OCI-LY7 (cell line): Measurements from ENCODE around the gene CHPT1. TPM values are rescaled to one million over a fixed set of nuclear protein-coding genes. Genes with fewer than 3 reads are reported as not detected.
"Not testable (repeated sequence)": the region's sequence is repeated elsewhere in the genome, so short reads cannot be mapped to it uniquely, and the experiment has no call there.

ENCODE experiments used
- BruUV-seq: library from RNA; stranded (reverse); fragments of 400-500 nt; replicated peaks from 2 replicates; lab custom pipeline; 2021; lab: Mats Ljungman, UMichigan
- CTCF ChIA-PET: fragments of 300-600 bp; sonication (Branson Sonifier 250); formaldehyde crosslinking; loops from one replicate; lab custom pipeline; 2022; ENCODE audit warnings: antibody characterized with exemption; ENCODE audit not compliant: unreplicated experiment; lab: Charles Lee
- POLR2A ChIA-PET: fragments of 300-600 bp; sonication (Branson Sonifier 250); formaldehyde crosslinking; loops from one replicate; lab custom pipeline; 2022; ENCODE audit warnings: antibody characterized with exemption; lab: Charles Lee
- DNase-seq: peaks from one replicate; pipeline ENCODE4 v3.0.0-alpha.2; 2015; ENCODE audit warnings: low spot score
- H2AFZ ChIP-seq: fragments of 200-600 bp; sonication (generic), shearing (Covaris generic); 2 replicates; pipeline ENCODE4 v1.6.1; 2014; ENCODE audit warnings: mild to moderate bottlenecking, antibody characterized with exemption, low read length, moderate library complexity
- H3K27ac ChIP-seq: fragments of 200-600 bp; sonication (generic); 2 replicates; pipeline ENCODE4 v1.5.1; 2014; ENCODE audit warnings: mixed run types, low read depth, mild to moderate bottlenecking, moderate library complexity, low read length, inconsistent platforms; ENCODE audit not compliant: poor library complexity, severe bottlenecking
- H3K36me3 ChIP-seq: fragments of 200-600 bp; sonication (generic); 2 replicates; pipeline ENCODE4 v1.6.1; 2014; ENCODE audit warnings: mild to moderate bottlenecking, antibody characterized with exemption, low read length, moderate library complexity, mixed read lengths; ENCODE audit not compliant: insufficient read depth
- H3K4me1 ChIP-seq: fragments of 200-600 bp; sonication (generic); 2 replicates; pipeline ENCODE4 v1.5.1; 2014; ENCODE audit warnings: mild to moderate bottlenecking, low read length; ENCODE audit not compliant: insufficient read depth, poor library complexity, severe bottlenecking
- H3K4me2 ChIP-seq: fragments of 200-600 bp; sonication (generic); 2 replicates; pipeline ENCODE4 v1.6.1; 2014; ENCODE audit warnings: mild to moderate bottlenecking, low read length
- H3K4me3 ChIP-seq: fragments of 200-600 bp; sonication (generic); 2 replicates; pipeline ENCODE4 v1.5.1; 2014; ENCODE audit warnings: mild to moderate bottlenecking, low read depth, low read length; ENCODE audit not compliant: poor library complexity, severe bottlenecking
- H3K79me2 ChIP-seq: fragments of 200-600 bp; sonication (generic); 2 replicates; pipeline ENCODE4 v1.6.1; 2016; ENCODE audit warnings: low read depth, mild to moderate bottlenecking, low read length, moderate library complexity, mixed read lengths; ENCODE audit not compliant: insufficient read depth
- H3K9me2 ChIP-seq: fragments of 200-600 bp; sonication (generic); 2 replicates; pipeline ENCODE4 v1.6.1; 2016; ENCODE audit warnings: mild to moderate bottlenecking, low read length, mixed read lengths; ENCODE audit not compliant: insufficient read depth
- H3K9me3 ChIP-seq: fragments of 200-600 bp; sonication (generic); 2 replicates; pipeline ENCODE4 v1.6.1; 2014; ENCODE audit warnings: mild to moderate bottlenecking, mixed run types, low read length, mixed read lengths
- H4K20me1 ChIP-seq: fragments of 200-600 bp; sonication (generic); 2 replicates; pipeline ENCODE4 v1.6.1; 2014; ENCODE audit warnings: mild to moderate bottlenecking, antibody characterized with exemption, low read length, moderate library complexity, mixed read lengths; ENCODE audit not compliant: insufficient read depth
- EZH2phosphoT487 ChIP-seq: fragments of 200-600 bp; sonication (generic); IDR thresholded peaks from 2 replicates; pipeline ENCODE4 v1.6.1; 2018; ENCODE audit warnings: low read depth, borderline replicate concordance, mild to moderate bottlenecking, mixed run types, antibody characterized with exemption, low read length, moderate library complexity, mixed read lengths
- intact Hi-C: fragments of 100-400 bp; cut with micrococcal nuclease; formaldehyde crosslinking; loops from one replicate; pipeline ENCODE4 v1.10.0; 2022; ENCODE audit not compliant: unreplicated experiment
- total RNA-seq, 2 experiments: library from RNA; depleted of rRNA in 1 of 2; stranded (reverse); fragments of >200 nt in 1 of 2; shearing (Covaris generic) in 1 of 2; gene quantifications; 2 replicates each; pipeline ENCODE4 v1.2.3, GENCODE V29; 2014 to 2022
- TF ChIP-seq, protein P1 (sequence below): fragments of 200-600 bp; sonication (generic); conservative IDR thresholded peaks from 2 replicates; pipeline ENCODE4 v1.5.1; 2014; ENCODE audit warnings: mild to moderate bottlenecking, antibody characterized with exemption, low read length, moderate library complexity, mixed read lengths

The CHPT1 gene
- total RNA-seq, 2 experiments from 2014 or later = 44.3 to 56.6 TPM

DNA sequence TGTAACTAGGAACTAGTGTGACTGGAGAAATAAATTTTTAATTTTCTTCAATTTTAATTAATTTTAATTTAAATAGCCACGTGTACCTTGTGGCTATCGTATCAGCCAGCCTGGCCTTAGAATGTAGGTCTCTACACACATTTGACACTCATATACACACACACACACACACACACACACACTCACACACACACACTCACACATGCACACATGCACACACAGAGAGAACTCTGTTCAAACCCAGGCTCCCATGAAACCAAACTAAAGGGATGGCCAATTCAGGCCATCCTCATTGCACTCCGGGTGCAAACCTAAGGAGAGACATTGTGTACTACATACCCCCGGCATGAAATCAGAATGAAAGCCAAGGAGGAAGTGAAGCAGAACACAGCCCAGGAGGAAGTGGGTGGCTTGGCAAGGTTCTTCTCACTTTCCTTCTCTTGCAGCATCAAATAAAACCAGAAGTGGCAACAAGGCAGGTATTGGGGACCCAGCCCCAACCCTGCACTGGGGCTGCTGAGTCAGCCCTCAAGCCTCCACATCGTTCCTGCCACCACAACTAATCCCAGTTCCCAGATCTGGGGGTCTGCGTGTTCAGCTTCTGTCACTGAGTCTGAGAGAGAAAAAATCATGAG is 26.2 kb upstream of the CHPT1 start:
- TF ChIP-seq EZH2phosphoT487 = no peak
- ChIA-PET CTCF (interaction anchor here (0.8 kb wide), 1 partner anchor 73 kb away, joined by 3 read pairs; no protein-coding TSS in a partner anchor), POLR2A (no interaction called here)
- Histone ChIP-seq H3K4me3 (peak overlapping the region; percentile 28), H4K20me1 (no peaks in the 10 kb centered on the region), H3K9me3 (no peaks in the 10 kb centered on the region), H3K36me3 (no peaks in the 10 kb centered on the region), H3K9me2 (no peaks in the 10 kb centered on the region), H3K4me2 (peak overlapping the region; percentile 65), H2AFZ (peak overlapping the region; percentile 99), H3K27ac (peak overlapping the region; percentile 40), H3K4me1 (peaks cover 25% of the 10 kb centered on the region), H3K79me2 (no peaks in the 10 kb centered on the region)
- intact Hi-C loops = loop anchor here (2.0 to 10.0 kb wide), 3 partner anchors 26 to 256 kb away; partner anchors contain the start of gene CHPT1
- DNase-seq = peak; percentile 79
- BruUV-seq = no TSS peak

DNA sequence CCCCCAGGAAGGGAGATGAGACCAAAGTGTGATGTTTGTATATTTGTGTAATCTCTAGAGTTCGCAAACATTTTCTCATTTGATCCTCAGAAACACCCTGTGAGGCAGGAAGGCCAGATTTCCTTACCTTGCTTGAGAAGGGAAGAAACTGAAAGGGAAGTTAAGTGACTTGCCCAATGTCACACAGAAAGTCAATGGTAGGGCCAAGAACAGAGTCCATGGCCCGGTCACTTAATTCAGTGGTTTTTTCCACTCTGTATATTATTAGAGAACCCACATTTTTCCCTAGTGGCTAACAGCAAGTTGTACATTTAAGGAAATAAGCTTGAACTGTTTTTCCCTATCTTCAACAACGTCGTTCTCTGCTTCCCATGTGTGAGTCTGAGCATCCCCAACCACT is 25.6 kb upstream of the CHPT1 start:
- no peak for TF ChIP-seq EZH2phosphoT487
- TF ChIP-seq, protein P1, sequence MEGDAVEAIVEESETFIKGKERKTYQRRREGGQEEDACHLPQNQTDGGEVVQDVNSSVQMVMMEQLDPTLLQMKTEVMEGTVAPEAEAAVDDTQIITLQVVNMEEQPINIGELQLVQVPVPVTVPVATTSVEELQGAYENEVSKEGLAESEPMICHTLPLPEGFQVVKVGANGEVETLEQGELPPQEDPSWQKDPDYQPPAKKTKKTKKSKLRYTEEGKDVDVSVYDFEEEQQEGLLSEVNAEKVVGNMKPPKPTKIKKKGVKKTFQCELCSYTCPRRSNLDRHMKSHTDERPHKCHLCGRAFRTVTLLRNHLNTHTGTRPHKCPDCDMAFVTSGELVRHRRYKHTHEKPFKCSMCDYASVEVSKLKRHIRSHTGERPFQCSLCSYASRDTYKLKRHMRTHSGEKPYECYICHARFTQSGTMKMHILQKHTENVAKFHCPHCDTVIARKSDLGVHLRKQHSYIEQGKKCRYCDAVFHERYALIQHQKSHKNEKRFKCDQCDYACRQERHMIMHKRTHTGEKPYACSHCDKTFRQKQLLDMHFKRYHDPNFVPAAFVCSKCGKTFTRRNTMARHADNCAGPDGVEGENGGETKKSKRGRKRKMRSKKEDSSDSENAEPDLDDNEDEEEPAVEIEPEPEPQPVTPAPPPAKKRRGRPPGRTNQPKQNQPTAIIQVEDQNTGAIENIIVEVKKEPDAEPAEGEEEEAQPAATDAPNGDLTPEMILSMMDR = no peak
- peak overlapping the region; percentile 28 for H3K4me3 ChIP-seq
- CTCF ChIA-PET = no interaction called here
- intact Hi-C loops = loop anchor here (2.0 to 10.0 kb wide), 3 partner anchors 25 to 257 kb away; partner anchors contain the start of gene CHPT1
- peak overlapping the region; percentile 65 for H3K4me2 ChIP-seq
- peak overlapping the region; percentile 40 for H3K27ac ChIP-seq
- no peaks in the 10 kb centered on the region for H3K9me3 ChIP-seq
- BruUV-seq = no TSS peak
- no peaks in the 10 kb centered on the region for H3K9me2 ChIP-seq
- H4K20me1 ChIP-seq = no peaks in the 10 kb centered on the region
- peaks cover 25% of the 10 kb centered on the region for H3K4me1 ChIP-seq
- peak overlapping the region; percentile 99 for H2AFZ ChIP-seq
- H3K79me2 ChIP-seq = no peaks in the 10 kb centered on the region
- no peaks in the 10 kb centered on the region for H3K36me3 ChIP-seq
- POLR2A ChIA-PET = interaction anchor here (1.1 to 1.8 kb wide), 2 partner anchors 17 to 26 kb away, joined by 3 to 5 read pairs; partner anchors contain the start of gene CHPT1
- DNase-seq = no peak

DNA sequence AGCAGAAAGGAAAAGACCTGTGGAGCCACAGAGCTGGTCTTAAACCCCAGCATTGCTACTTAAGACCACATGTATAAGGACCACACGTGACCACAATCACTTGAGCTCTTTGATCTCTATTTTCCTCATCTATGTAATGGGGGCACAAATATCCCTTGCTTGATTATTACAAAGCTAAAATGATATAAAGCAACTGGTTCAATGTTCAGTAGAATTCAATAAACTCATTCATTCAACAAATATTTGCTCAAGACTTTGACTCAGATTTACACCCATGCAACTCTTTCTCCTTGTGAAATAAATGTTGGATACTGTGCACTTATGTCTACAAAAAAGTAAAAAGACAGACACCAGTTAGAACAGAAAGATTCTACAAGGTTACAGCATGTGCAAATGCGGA is 21.9 kb upstream of the CHPT1 start:
- H3K4me1 ChIP-seq = peaks cover 17% of the 10 kb centered on the region
- POLR2A ChIA-PET = interaction anchor here (0.7 to 2.1 kb wide), 3 partner anchors 8 to 153 kb away, joined by 3 to 8 read pairs (median 3); no protein-coding TSS in a partner anchor

DNA sequence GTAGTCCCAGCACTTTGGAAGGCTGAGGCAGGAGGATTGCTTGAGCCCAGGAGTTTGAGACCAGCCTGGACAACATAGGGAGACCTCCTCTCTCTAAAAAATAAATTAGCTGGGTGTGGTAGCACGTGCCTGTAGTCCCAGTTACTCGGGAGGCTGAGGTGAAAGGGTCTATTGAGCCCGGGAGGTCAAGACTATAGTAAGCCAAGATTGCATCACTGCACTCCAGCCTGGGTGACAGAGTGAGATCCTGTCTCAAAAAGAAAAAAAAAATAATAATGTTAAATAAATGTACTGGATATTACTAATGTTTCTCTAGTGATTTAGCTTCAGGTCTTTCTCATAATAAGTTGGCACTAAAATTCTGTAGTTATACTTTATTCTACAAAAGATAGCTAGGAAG is 20.9 kb upstream of the CHPT1 start:
- H3K9me3 ChIP-seq, H3K4me3 ChIP-seq, H3K4me1 ChIP-seq, H4K20me1 ChIP-seq, H2AFZ ChIP-seq, H3K9me2 ChIP-seq, H3K36me3 ChIP-seq, H3K4me2 ChIP-seq, H3K79me2 ChIP-seq, BruUV-seq, DNase-seq, H3K27ac ChIP-seq: not testable (repeated sequence)
- ChIA-PET POLR2A (interaction anchor here (1.5 to 2.1 kb wide), 3 partner anchors 10 to 79 kb away, joined by 4 to 8 read pairs (median 4); no protein-coding TSS in a partner anchor), CTCF (interaction anchor here (0.9 kb wide), 1 partner anchor 502 kb away, joined by 3 read pairs; no protein-coding TSS in a partner anchor)
- intact Hi-C loops = loop anchor here (10.0 kb wide), 1 partner anchor 262 kb away; no protein-coding TSS in a partner anchor

More for the DNA sequence above, 21.9 kb upstream of the CHPT1 start:
- Histone ChIP-seq H3K79me2 (no peaks in the 10 kb centered on the region), H3K27ac (no peak overlapping the region), H3K4me2 (no peak overlapping the region), H2AFZ (no peak overlapping the region), H3K9me3 (no peaks in the 10 kb centered on the region), H4K20me1 (no peaks in the 10 kb centered on the region), H3K9me2 (no peaks in the 10 kb centered on the region), H3K36me3 (no peaks in the 10 kb centered on the region), H3K4me3 (no peak overlapping the region)
- CTCF ChIA-PET = interaction anchor here (0.9 kb wide), 1 partner anchor 501 kb away, joined by 3 read pairs; no protein-coding TSS in a partner anchor
- intact Hi-C loops = loop anchor here (10.0 kb wide), 1 partner anchor 261 kb away; no protein-coding TSS in a partner anchor
- no TSS peak for BruUV-seq
- no peak for TF ChIP-seq EZH2phosphoT487
- TF ChIP-seq, protein P1 = no peak
- DNase-seq = no peak
